Thyroid gland (tissue), 4 donors: ENCODE measurements around the gene NAALADL2. TPM values are rescaled to one million over a fixed set of nuclear protein-coding genes. Genes with fewer than 3 reads are reported as not detected.

Source experiments
- DNase-seq, 2 donors: peaks; one replicate each; pipeline ENCODE4 v3.0.0-alpha.2; 2019
- H3K27ac ChIP-seq, 3 donors: fragments of 200-600 bp; sonication (generic); 1 replicate in 2 of 3; 2 replicates in 1 of 3; pipeline ENCODE4 v1.5.1; 2016 to 2019; ENCODE audit warnings: mild to moderate bottlenecking in 1 of 3, moderate library complexity in 1 of 3
- H3K27me3 ChIP-seq: fragments of 200-600 bp; sonication (generic); one replicate; pipeline ENCODE4 v1.5.1; 2019
- H3K36me3 ChIP-seq, 2 donors: fragments of 200-600 bp; sonication (generic); one replicate each; pipeline ENCODE4 v1.5.1; 2016 to 2019
- H3K4me1 ChIP-seq, 2 donors: fragments of 200-600 bp; sonication (generic); one replicate each; pipeline ENCODE4 v1.5.1; 2017 to 2019
- H3K4me3 ChIP-seq, 3 donors: fragments of 200-600 bp; sonication (generic); replicated peaks in 1 of 3; 1 replicate in 2 of 3; 2 replicates in 1 of 3; pipeline ENCODE4 v1.5.1; 2016; ENCODE audit warnings: mild to moderate bottlenecking in 1 of 3
- H3K9me3 ChIP-seq: fragments of 200-600 bp; sonication (generic); one replicate; pipeline ENCODE4 v1.5.1; 2017
- POLR2A ChIP-seq, 2 donors: fragments of 450-650 bp; IDR thresholded peaks; one replicate each; pipeline ENCODE4 v1.6.1; 2017; ENCODE audit warnings: antibody characterized with exemption in 2 of 2, mild to moderate bottlenecking in 2 of 2, moderate library complexity in 1 of 2
- WGBS, 2 donors: methylation state at CpG; one replicate each; pipeline ENCODE4 v1.1.5; 2017; 5-methylcytosine and 5-hydroxymethylcytosine counted together
- intact Hi-C: fragments of 100-400 bp; cut with DNase I; formaldehyde crosslinking; loops from one replicate; pipeline ENCODE4 v1.15.1; 2023
- total RNA-seq, 4 donors: library from RNA; depleted of rRNA; stranded (reverse); fragments of >200 nt; gene quantifications; one replicate each; pipeline ENCODE4 v1.2.3, GENCODE V29; 2016
- TF ChIP-seq, protein P1 (sequence below), 6 experiments: fragments of 200-600 bp in 3 of 6; fragments of 450-650 bp in 3 of 6; sonication (generic) in 3 of 6; IDR thresholded peaks; one replicate each; pipeline ENCODE4 v1.5.1; 2016 to 2019; ENCODE audit warnings: antibody characterized with exemption in 6 of 6, mild to moderate bottlenecking in 2 of 6, inconsistent platforms in 1 of 6, moderate library complexity in 1 of 6

The NAALADL2 gene
- total RNA-seq, 4 donors from 2014 or later, result 7.6 to 14.7 (median 9.0) TPM

DNA sequence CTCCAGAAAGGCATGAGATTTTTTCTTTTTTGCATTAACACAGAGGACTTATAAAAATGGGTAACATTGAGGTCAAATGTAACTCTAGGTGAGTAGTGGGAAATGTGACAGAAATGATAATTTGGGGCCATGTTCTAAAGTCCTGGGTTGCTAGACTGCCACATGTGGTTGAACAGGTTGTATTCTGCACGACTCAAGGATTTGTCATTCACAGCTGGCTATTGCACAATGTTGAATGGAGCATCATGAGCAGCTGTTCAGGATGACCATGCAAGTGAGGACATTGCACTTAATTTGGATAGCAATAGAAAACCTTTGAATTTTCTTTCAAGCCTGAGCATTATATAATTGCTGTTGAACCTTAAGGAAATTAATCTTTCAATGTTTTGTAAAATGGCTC, 396.6 kb downstream of the NAALADL2 start:
- Histone ChIP-seq H3K4me3 (no peak overlapping the region), H3K9me3 (no peaks in the 10 kb centered on the region), H3K36me3 (no peaks in the 10 kb centered on the region), H3K4me1 (no peaks in the 10 kb centered on the region), H3K27ac (no peak overlapping the region), H3K27me3 (no peaks in the 10 kb centered on the region)
- TF ChIP-seq POLR2A (IDR thresholded peaks at IDR 0.05), result no peak
- TF ChIP-seq, protein P1, sequence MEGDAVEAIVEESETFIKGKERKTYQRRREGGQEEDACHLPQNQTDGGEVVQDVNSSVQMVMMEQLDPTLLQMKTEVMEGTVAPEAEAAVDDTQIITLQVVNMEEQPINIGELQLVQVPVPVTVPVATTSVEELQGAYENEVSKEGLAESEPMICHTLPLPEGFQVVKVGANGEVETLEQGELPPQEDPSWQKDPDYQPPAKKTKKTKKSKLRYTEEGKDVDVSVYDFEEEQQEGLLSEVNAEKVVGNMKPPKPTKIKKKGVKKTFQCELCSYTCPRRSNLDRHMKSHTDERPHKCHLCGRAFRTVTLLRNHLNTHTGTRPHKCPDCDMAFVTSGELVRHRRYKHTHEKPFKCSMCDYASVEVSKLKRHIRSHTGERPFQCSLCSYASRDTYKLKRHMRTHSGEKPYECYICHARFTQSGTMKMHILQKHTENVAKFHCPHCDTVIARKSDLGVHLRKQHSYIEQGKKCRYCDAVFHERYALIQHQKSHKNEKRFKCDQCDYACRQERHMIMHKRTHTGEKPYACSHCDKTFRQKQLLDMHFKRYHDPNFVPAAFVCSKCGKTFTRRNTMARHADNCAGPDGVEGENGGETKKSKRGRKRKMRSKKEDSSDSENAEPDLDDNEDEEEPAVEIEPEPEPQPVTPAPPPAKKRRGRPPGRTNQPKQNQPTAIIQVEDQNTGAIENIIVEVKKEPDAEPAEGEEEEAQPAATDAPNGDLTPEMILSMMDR (IDR thresholded peaks at IDR 0.05), result no peak
- no peak for DNase-seq
- intact Hi-C loops, result no loop called here
- WGBS, 2 donors, result 76 to 83% methylated on average over 1 of the region's 1 CpG

DNA sequence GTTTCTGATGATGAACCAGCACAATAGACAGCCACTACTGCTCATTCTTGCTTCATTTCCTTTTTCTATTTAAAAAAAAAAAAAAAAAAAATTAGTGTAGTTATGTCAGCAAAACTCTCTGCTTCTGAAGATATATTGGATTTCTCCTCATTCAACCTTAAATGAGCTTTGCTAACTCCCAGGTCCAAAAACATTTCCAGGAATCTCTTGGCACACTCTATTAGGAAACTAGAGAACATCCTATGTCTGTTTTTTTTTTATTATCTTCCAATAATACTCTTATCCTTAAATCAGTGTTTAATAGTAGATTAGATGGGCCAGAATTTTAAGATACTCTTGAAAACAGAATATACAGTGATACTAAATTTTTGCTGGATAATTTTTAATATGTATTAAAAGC, 398.0 kb downstream of the NAALADL2 start:
- Histone ChIP-seq H3K27me3 (no peaks in the 10 kb centered on the region), H3K4me1 (no peaks in the 10 kb centered on the region), H3K36me3 (no peaks in the 10 kb centered on the region), H3K4me3 (no peak overlapping the region), H3K27ac (no peak overlapping the region), H3K9me3 (no peaks in the 10 kb centered on the region)
- no peak for DNase-seq
- no peak for TF ChIP-seq POLR2A (IDR thresholded peaks at IDR 0.05)
- TF ChIP-seq, protein P1 (IDR thresholded peaks at IDR 0.05), result no peak
- intact Hi-C loops, result no loop called here

DNA sequence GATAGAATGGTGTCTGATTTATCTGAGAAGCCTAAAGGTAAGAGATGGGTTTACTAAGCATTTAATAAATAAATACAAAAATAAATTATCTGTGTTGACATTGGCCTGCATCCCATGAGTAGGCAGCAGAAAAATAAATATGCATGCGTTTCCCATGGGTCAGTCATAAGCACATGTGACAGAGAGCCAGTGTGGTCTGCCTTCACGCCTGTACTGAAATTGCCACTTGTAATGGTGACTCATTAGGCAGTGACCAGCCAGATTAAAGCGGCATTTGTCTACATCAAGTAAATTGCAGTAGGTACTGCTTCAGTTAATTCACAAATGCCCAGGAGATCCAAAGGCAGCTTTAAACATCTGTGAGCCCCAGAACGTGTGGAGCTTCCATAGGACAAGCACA, 399.6 kb downstream of the NAALADL2 start:
- 84 to 91% methylated on average over 4 of the region's 4 CpGs for WGBS, 2 donors

DNA sequence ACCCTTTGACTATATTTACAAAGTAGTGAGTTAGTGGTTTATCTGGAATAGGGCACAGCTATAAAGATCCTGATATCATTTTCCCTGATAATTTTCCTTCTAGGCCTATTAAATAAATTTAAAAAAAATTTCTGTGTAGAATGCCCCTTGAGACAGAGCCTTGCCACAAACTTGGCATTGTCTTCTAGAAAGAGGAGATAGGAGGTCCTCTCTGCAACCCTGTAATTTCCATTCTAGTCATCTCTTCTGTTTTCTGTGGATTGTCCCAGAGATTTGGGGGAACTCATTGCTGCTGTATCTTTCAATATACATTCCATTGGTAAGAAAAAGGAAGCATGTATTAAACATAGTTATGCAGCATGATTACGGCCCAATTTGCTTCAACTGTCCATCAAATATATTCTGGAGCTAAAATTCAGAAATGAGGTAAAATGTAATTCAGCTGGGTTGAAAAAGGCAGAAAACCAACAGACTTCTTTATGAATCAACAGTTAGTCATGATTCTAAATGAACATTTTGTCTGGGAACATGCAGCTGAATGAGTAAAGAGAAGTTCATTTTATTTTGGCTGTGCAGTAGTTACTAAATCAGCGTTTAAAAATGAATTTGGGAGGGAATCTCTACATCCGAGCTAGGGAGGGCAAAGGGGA, 401.1 kb downstream of the NAALADL2 start:
- H3K27me3 ChIP-seq, result no peaks in the 10 kb centered on the region
- WGBS, 2 donors, result 71 to 83% methylated on average over 3 of the region's 3 CpGs
- no peaks in the 10 kb centered on the region for H3K9me3 ChIP-seq
- intact Hi-C loops, result no loop called here
- no peak for DNase-seq
- H3K27ac ChIP-seq, result no peak overlapping the region
- no peak overlapping the region for H3K4me3 ChIP-seq
- TF ChIP-seq, protein P1 (IDR thresholded peaks at IDR 0.05), result no peak
- TF ChIP-seq POLR2A (IDR thresholded peaks at IDR 0.05), result no peak
- no peaks in the 10 kb centered on the region for H3K4me1 ChIP-seq
- no peaks in the 10 kb centered on the region for H3K36me3 ChIP-seq

More for the DNA sequence above, 399.6 kb downstream of the NAALADL2 start:
- Histone ChIP-seq H3K27ac (no peak overlapping the region), H3K36me3 (no peaks in the 10 kb centered on the region), H3K4me3 (no peak overlapping the region), H3K4me1 (no peaks in the 10 kb centered on the region), H3K27me3 (no peaks in the 10 kb centered on the region), H3K9me3 (no peaks in the 10 kb centered on the region)
- DNase-seq, result no peak
- no peak for TF ChIP-seq POLR2A (IDR thresholded peaks at IDR 0.05)
- TF ChIP-seq, protein P1 (IDR thresholded peaks at IDR 0.05), result no peak
- intact Hi-C loops, result no loop called here

DNA sequence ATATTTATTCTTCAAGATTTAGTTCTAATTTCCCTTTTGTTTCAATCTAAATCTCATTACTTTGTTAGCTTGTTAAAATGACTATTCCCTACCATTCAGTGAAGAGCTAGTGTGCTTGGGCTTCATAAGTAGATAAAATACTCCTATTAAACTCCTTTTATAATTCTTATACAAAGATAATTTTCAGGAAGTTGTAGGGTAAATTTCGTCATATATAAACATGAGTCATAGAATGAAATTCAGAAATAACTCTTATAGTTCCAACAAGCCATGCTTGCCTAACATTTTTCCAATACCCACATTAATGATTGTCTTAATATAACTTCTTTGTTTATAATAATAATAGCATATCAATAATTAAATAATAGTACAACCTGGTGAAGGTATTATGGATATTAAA, 407.3 kb downstream of the NAALADL2 start:
- intact Hi-C loops, result no loop called here
- Histone ChIP-seq H3K9me3 (no peaks in the 10 kb centered on the region), H3K36me3 (no peaks in the 10 kb centered on the region), H3K4me3 (no peak overlapping the region), H3K27ac (no peak overlapping the region), H3K4me1 (no peaks in the 10 kb centered on the region), H3K27me3 (no peaks in the 10 kb centered on the region)
- DNase-seq, result no peak
- WGBS, 2 donors, result 88 to 90% methylated on average over 1 of the region's 1 CpG
- TF ChIP-seq, protein P1 (IDR thresholded peaks at IDR 0.05), result no peak
- TF ChIP-seq POLR2A (IDR thresholded peaks at IDR 0.05), result no peak
